GM23338 (cell line): ENCODE measurements around the gene OTOG. TPM values are rescaled to one million over a fixed set of nuclear protein-coding genes. Genes with fewer than 3 reads are reported as not detected.

ENCODE experiments used
- CREB1 ChIP-seq: fragments of 250-450 bp; sonication (Bioruptor Pico); IDR thresholded peaks from 2 replicates; pipeline ENCODE4 v1.5.0; 2020; ENCODE audit warnings: low read depth, mild to moderate bottlenecking, moderate library complexity
- EZH2 ChIP-seq: fragments of 200-600 bp; sonication (generic); IDR thresholded peaks from one replicate; pipeline ENCODE4 v1.8.0; 2017; ENCODE audit warnings: antibody characterized with exemption, mild to moderate bottlenecking, low read depth; ENCODE audit not compliant: unreplicated experiment
- JUNB ChIP-seq: IDR thresholded peaks from one replicate; pipeline ENCODE4 v1.6.1; 2016; ENCODE audit warnings: antibody characterized with exemption; ENCODE audit not compliant: unreplicated experiment
- NANOG ChIP-seq: IDR thresholded peaks from 2 replicates; pipeline ENCODE4 v1.6.1; 2016; ENCODE audit warnings: antibody characterized with exemption, borderline replicate concordance
- POLR2AphosphoS5 ChIP-seq: IDR thresholded peaks from 2 replicates; pipeline ENCODE4 v1.6.1; 2016; ENCODE audit warnings: antibody characterized with exemption, low read depth
- STAT1 ChIP-seq: IDR thresholded peaks from one replicate; pipeline ENCODE4 v1.6.1; 2016; ENCODE audit warnings: antibody characterized with exemption; ENCODE audit not compliant: unreplicated experiment
- ZNF114 ChIP-seq: fragments of 250-450 bp; sonication (Bioruptor Pico); IDR thresholded peaks from 2 replicates; pipeline ENCODE4 v1.5.0; 2020; ENCODE audit warnings: mild to moderate bottlenecking, moderate library complexity
- ZNF331 ChIP-seq: fragments of 250-450 bp; sonication (Bioruptor Pico); IDR thresholded peaks from 2 replicates; pipeline ENCODE4 v1.5.0; 2020; ENCODE audit warnings: low read depth, mild to moderate bottlenecking, moderate library complexity
- polyA plus RNA-seq: library from polyadenylated mRNA; unstranded; fragments of >200 nt; fragmentation: Nextera tagmentation; extraction: Ambion mirVana; gene quantifications from 2 replicates; pipeline ENCODE4 v1.2.1, GENCODE V29; 2016
- total RNA-seq: library from RNA; depleted of rRNA; stranded (reverse); fragments of >200 nt; shearing (Covaris generic); gene quantifications from 2 replicates; pipeline ENCODE4 v1.2.3, GENCODE V29; 2014
- TF ChIP-seq, protein P1 (sequence below): fragments of 250-450 bp; sonication (Bioruptor Pico); IDR thresholded peaks from 2 replicates; pipeline ENCODE4 v1.5.0; 2020; ENCODE audit warnings: mild to moderate bottlenecking, moderate library complexity
- TF ChIP-seq, protein P2 (sequence below): IDR thresholded peaks from 2 replicates; pipeline ENCODE4 v1.6.1; 2016; ENCODE audit warnings: antibody characterized with exemption

Gene OTOG
- total and polyA plus RNA-seq, 2 experiments from 2014 or later: 0.40 to 0.52 TPM

DNA sequence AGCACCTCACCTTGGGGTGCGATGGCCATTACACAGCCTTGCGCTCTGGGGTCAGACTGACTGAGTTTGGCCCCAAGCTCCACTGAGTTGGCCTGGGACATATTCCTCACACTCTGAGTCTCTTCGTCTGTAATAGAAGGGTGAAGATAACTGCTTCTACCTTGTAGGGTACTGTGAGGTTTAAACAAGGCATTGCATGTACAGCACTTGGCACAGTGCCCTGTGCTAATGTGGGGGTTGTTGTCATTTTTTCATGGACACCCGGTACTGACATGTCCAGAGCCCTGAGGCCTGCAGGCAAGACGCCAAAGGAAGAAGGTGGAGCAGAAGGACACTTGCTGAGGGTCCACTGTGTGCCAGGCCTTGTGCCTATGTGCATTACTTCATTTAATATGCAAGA, 50.7 kb downstream of the OTOG start (continued):
- TF ChIP-seq, protein P1, sequence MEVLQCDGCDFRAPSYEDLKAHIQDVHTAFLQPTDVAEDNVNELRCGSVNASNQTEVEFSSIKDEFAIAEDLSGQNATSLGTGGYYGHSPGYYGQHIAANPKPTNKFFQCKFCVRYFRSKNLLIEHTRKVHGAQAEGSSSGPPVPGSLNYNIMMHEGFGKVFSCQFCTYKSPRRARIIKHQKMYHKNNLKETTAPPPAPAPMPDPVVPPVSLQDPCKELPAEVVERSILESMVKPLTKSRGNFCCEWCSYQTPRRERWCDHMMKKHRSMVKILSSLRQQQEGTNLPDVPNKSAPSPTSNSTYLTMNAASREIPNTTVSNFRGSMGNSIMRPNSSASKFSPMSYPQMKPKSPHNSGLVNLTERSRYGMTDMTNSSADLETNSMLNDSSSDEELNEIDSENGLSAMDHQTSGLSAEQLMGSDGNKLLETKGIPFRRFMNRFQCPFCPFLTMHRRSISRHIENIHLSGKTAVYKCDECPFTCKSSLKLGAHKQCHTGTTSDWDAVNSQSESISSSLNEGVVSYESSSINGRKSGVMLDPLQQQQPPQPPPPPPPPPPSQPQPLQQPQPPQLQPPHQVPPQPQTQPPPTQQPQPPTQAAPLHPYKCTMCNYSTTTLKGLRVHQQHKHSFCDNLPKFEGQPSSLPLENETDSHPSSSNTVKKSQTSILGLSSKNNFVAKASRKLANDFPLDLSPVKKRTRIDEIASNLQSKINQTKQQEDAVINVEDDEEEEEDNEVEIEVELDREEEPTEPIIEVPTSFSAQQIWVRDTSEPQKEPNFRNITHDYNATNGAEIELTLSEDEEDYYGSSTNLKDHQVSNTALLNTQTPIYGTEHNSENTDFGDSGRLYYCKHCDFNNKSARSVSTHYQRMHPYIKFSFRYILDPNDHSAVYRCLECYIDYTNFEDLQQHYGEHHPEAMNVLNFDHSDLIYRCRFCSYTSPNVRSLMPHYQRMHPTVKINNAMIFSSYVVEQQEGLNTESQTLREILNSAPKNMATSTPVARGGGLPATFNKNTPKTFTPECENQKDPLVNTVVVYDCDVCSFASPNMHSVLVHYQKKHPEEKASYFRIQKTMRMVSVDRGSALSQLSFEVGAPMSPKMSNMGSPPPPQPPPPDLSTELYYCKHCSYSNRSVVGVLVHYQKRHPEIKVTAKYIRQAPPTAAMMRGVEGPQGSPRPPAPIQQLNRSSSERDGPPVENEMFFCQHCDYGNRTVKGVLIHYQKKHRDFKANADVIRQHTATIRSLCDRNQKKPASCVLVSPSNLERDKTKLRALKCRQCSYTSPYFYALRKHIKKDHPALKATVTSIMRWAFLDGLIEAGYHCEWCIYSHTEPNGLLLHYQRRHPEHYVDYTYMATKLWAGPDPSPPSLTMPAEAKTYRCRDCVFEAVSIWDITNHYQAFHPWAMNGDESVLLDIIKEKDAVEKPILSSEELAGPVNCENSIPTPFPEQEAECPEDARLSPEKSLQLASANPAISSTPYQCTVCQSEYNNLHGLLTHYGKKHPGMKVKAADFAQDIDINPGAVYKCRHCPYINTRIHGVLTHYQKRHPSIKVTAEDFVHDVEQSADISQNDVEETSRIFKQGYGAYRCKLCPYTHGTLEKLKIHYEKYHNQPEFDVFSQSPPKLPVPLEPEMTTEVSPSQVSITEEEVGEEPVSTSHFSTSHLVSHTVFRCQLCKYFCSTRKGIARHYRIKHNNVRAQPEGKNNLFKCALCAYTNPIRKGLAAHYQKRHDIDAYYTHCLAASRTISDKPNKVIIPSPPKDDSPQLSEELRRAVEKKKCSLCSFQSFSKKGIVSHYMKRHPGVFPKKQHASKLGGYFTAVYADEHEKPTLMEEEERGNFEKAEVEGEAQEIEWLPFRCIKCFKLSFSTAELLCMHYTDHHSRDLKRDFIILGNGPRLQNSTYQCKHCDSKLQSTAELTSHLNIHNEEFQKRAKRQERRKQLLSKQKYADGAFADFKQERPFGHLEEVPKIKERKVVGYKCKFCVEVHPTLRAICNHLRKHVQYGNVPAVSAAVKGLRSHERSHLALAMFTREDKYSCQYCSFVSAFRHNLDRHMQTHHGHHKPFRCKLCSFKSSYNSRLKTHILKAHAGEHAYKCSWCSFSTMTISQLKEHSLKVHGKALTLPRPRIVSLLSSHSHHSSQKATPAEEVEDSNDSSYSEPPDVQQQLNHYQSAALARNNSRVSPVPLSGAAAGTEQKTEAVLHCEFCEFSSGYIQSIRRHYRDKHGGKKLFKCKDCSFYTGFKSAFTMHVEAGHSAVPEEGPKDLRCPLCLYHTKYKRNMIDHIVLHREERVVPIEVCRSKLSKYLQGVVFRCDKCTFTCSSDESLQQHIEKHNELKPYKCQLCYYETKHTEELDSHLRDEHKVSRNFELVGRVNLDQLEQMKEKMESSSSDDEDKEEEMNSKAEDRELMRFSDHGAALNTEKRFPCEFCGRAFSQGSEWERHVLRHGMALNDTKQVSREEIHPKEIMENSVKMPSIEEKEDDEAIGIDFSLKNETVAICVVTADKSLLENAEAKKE: no peak
- TF ChIP-seq JUNB (no peak), CREB1 (CRISPR knock-in tag) (no peak), POLR2AphosphoS5 (no peak), NANOG (no peak), ZNF114 (CRISPR knock-in tag) (no peak), ZNF331 (CRISPR knock-in tag) (no peak), STAT1 (no peak), EZH2 (no peak)
- TF ChIP-seq, protein P2, sequence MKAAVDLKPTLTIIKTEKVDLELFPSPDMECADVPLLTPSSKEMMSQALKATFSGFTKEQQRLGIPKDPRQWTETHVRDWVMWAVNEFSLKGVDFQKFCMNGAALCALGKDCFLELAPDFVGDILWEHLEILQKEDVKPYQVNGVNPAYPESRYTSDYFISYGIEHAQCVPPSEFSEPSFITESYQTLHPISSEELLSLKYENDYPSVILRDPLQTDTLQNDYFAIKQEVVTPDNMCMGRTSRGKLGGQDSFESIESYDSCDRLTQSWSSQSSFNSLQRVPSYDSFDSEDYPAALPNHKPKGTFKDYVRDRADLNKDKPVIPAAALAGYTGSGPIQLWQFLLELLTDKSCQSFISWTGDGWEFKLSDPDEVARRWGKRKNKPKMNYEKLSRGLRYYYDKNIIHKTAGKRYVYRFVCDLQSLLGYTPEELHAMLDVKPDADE: no peak
